AG09309 (cell line): ENCODE data around the gene LRCOL1.
A peak's percentile ranks its signal among the peaks of the same experiment; 100 is the strongest.

Source experiments
- DNase-seq: peaks from one replicate; pipeline ENCODE4 v3.0.0-alpha.2; 2010; ENCODE audit warnings: low read depth
- H3K4me3 ChIP-seq: 2 replicates; pipeline ENCODE4 v1.5.1; 2011; ENCODE audit warnings: mild to moderate bottlenecking, low read depth, low read length, moderate library complexity; ENCODE audit not compliant: control insufficient read depth
- CTCF ChIP-seq: IDR thresholded peaks from 2 replicates; pipeline ENCODE4 v1.5.1; 2011; ENCODE audit warnings: mild to moderate bottlenecking, low read depth, low read length, inconsistent platforms; ENCODE audit not compliant: insufficient read depth, control insufficient read depth; ENCODE audit errors: missing control alignments

LRCOL1 gene

GRCh38 chr12:132617822-132618682 lies 7.7 kb upstream of the LRCOL1 start:
- no peak for TF ChIP-seq CTCF
- DNase-seq: no peak
- no peak overlapping the region for H3K4me3 ChIP-seq

GRCh38 chr12:132617135-132617701 lies 6.8 kb upstream of the LRCOL1 start:
- TF ChIP-seq CTCF: no peak
- H3K4me3 ChIP-seq: no peak overlapping the region
- DNase-seq: no peak

- no peak overlapping the region for H3K4me3 ChIP-seq
- no peak for TF ChIP-seq CTCF
- DNase-seq: no peak
Observed at GRCh38 chr12:132615579-132616038, 5.2 kb upstream of the LRCOL1 start.

- TF ChIP-seq CTCF: peak; percentile 92
- DNase-seq: no peak
- no peak overlapping the region for H3K4me3 ChIP-seq
Observed at GRCh38 chr12:132614861-132615578, 4.6 kb upstream of the LRCOL1 start.

- no peak for TF ChIP-seq CTCF
- DNase-seq: no peak
- no peak overlapping the region for H3K4me3 ChIP-seq
Observed at GRCh38 chr12:132614029-132614428, 3.6 kb upstream of the LRCOL1 start.

- no peak overlapping the region for H3K4me3 ChIP-seq
- no peak for TF ChIP-seq CTCF
- DNase-seq: no peak
Observed at GRCh38 chr12:132611620-132612019, 1.2 kb upstream of the LRCOL1 start.
